Right renal pelvis (tissue), 4 donors: ENCODE results near the gene CYBRD1. TPM values are rescaled to one million over a fixed set of nuclear protein-coding genes. Genes with fewer than 3 reads are reported as not detected.

Experiments used
- DNase-seq, 4 donors: peaks; one replicate each; pipeline ENCODE4 v3.0.0-alpha.2; 2013; ENCODE audit warnings: low read depth in 4 of 4, low spot score in 3 of 4, missing footprints in 1 of 4
- polyA plus RNA-seq, 4 donors: library from polyadenylated mRNA; unstranded; fragments of 120-200 nt; gene quantifications; one replicate each; pipeline ENCODE4 v1.2.1, GENCODE V29; 2013; ENCODE audit not compliant: insufficient read length in 4 of 4

Gene CYBRD1
- polyA plus RNA-seq, 4 donors, result 44.5 to 54.7 (median 50.2) TPM

DNA sequence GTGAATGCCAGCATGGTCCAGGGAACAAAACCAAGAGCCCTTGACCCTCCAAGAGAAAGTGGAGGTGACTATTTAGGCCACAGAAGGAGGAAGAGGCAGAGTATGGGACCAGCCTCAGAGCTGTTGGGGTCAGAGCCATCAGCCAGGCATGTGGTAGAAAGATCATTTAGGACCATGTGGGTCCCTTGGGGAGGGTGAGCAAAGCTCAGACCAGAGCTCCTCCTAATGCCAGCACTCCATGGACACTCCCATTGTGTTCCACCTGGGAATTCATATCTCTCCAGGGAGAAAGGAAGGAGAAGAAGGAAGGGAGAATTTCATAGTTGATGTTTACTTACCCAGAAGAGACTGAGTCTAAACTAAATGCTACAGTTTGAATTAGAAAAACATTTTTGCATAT is 73.2 kb downstream of the CYBRD1 start:
- DNase-seq, result no peak

DNA sequence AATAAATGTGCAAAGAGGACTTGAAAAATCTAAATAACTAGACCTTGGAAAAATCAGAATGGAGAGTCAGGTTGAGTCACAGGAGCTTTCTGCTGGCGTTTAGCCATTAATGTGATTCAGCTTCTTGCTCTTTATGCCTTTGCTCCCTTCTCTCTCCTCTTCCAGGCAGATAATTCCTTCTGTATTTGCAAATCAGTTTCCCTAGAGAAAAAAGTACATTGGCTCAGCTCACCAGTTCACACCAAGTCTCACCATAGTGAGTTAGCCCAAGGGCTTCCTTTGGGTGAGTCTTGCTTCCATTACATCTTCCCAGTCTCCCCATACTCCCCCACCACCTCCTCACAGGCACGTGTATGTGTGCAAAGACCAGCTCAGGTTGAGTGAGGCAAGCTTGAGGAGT is 73.6 kb downstream of the CYBRD1 start:
- no peak for DNase-seq

GRCh38 chr2:171598713-171599319 is 76.5 kb downstream of the CYBRD1 start:
- peak in 3 of 4 donors; percentile 8 to 20 (median 19) for DNase-seq

DNA sequence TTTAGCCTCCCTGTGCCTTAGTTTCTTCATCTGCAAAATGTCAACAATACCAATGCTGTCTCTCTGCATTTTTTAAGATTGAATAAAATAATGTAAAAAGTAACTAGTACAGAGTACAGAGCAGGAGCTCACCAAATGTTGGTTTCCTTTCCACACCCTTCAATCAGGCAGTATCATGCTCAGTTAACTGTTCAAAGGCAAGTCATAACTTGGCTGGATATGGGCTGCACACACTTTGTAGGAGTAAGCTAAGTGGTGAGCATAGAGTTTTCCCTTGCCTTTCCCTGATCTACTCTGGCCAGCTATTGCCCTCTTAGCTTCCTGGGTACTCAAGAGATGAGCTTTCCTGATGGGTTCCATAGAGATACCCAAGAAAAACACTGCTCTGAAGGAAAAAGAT is 77.9 kb downstream of the CYBRD1 start:
- no peak for DNase-seq

GRCh38 chr2:171602352-171602751 is 80.1 kb downstream of the CYBRD1 start:
- DNase-seq, result no peak

Other genes with a start within 250 kb of the CYBRD1 start
- 10 to 100 TPM; 11.8 to 17.2 (median 15.4) TPM for gene METTL8, start 88.5 kb upstream of the CYBRD1 start, polyA plus RNA-seq
- 10 to 100 TPM; 21.6 to 30.4 (median 28.4) TPM for gene DCAF17, start 88.2 kb upstream of the CYBRD1 start, polyA plus RNA-seq
- 100 to 1,000 TPM; 158 to 194 (median 193) TPM for gene DYNC1I2, start 165.0 kb downstream of the CYBRD1 start, polyA plus RNA-seq